T-cell (primary cell): ENCODE measurements around the gene DHRSX. TPM values are rescaled to one million over a fixed set of nuclear protein-coding genes. Genes with fewer than 3 reads are reported as not detected.

ENCODE experiments used
- ATAC-seq, 4 experiments: fragments of 200-7000 bp in 3 of 4; fragments of 150-1000 bp in 1 of 4; cut with Tn5 transposase; replicated peaks in 1 of 4; 1 replicate in 3 of 4; 2 replicates in 1 of 4; pipeline ENCODE4 v1.10.0; 2021; ENCODE audit warnings: moderate library complexity in 3 of 4, mild to moderate bottlenecking in 2 of 4, moderate number of reproducible peaks in 1 of 4
- CTCF ChIA-PET, 2 donors: fragments of 300-600 bp; sonication (Branson Sonifier 250); formaldehyde crosslinking; loops; one replicate each; lab custom pipeline; 2022; ENCODE audit warnings: antibody characterized with exemption in 2 of 2; lab: Charles Lee
- POLR2A ChIA-PET, 2 donors: fragments of 300-600 bp; sonication (Branson Sonifier 250); formaldehyde crosslinking; loops; one replicate each; lab custom pipeline; 2022; ENCODE audit warnings: antibody characterized with exemption in 2 of 2; lab: Charles Lee
- DNase-seq, 35 experiments: peaks; one replicate each; pipeline versions ENCODE4 v3.0.0 to v3.0.0-alpha.2; 2013 to 2023
- H3K27ac ChIP-seq: one replicate; pipeline ENCODE4 v1.5.1; 2013; ENCODE audit warnings: low read length
- H3K27me3 ChIP-seq, 2 experiments: replicated peaks in 1 of 2; 1 replicate in 1 of 2; 2 replicates in 1 of 2; pipeline versions ENCODE4 v1.6.1 to v1.7.0; 2013; ENCODE audit warnings: low read length in 1 of 2, mixed read lengths in 1 of 2; ENCODE audit not compliant: control insufficient read depth in 2 of 2, insufficient read depth in 2 of 2; ENCODE audit errors: extremely low read depth in 1 of 2
- H3K36me3 ChIP-seq, 2 donors: 1 replicate in 1 of 2; 2 replicates in 1 of 2; pipeline versions ENCODE4 v1.6.1 to v1.7.0; 2013; ENCODE audit warnings: low read length in 1 of 2; ENCODE audit not compliant: control insufficient read depth in 2 of 2, insufficient read depth in 1 of 2; ENCODE audit errors: extremely low read depth in 1 of 2
- H3K4me1 ChIP-seq, 2 experiments: 1 replicate in 1 of 2; 2 replicates in 1 of 2; pipeline versions ENCODE4 v1.6.1 to v1.7.0; 2013; ENCODE audit warnings: low read length in 2 of 2, mixed read lengths in 1 of 2; ENCODE audit not compliant: insufficient read depth in 2 of 2, control insufficient read depth in 1 of 2; ENCODE audit errors: extremely low read depth in 1 of 2
- H3K4me3 ChIP-seq, 2 donors: 1 replicate in 1 of 2; 2 replicates in 1 of 2; pipeline versions ENCODE4 v1.5.1 to v1.7.0; 2013; ENCODE audit warnings: mild to moderate bottlenecking in 2 of 2, low read length in 1 of 2, moderate library complexity in 1 of 2; ENCODE audit not compliant: control insufficient read depth in 1 of 2; ENCODE audit errors: extremely low read depth in 1 of 2
- H3K9me3 ChIP-seq: 2 replicates; pipeline ENCODE4 v1.7.0; 2013
- H3K27ac Mint-ChIP-seq, 2 donors: one replicate each; pipeline ENCODE4 v1.8.0; 2020 to 2021; ENCODE audit warnings: mild to moderate bottlenecking in 2 of 2, mixed read lengths in 2 of 2
- H3K27me3 Mint-ChIP-seq, 2 donors: one replicate each; pipeline ENCODE4 v1.8.0; 2021 to 2022; ENCODE audit warnings: mixed read lengths in 2 of 2
- H3K36me3 Mint-ChIP-seq: one replicate; pipeline ENCODE4 v1.8.0; 2021; ENCODE audit warnings: mixed read lengths
- H3K4me1 Mint-ChIP-seq, 3 donors: one replicate each; pipeline ENCODE4 v1.8.0; 2020 to 2022; ENCODE audit warnings: mixed read lengths in 3 of 3, mild to moderate bottlenecking in 1 of 3
- H3K4me3 Mint-ChIP-seq, 3 donors: one replicate each; pipeline ENCODE4 v1.8.0; 2020 to 2022; ENCODE audit warnings: mild to moderate bottlenecking in 3 of 3, mixed read lengths in 3 of 3, moderate library complexity in 3 of 3
- H3K9me3 Mint-ChIP-seq, 3 donors: one replicate each; pipeline ENCODE4 v1.8.0; 2020 to 2022; ENCODE audit warnings: mixed read lengths in 3 of 3
- WGBS: methylation state at CpG from one replicate; pipeline ENCODE4 v1.1.5; 2013; ENCODE audit warnings: missing lambda C conversion rate; ENCODE audit not compliant: insufficient coverage; 5-methylcytosine and 5-hydroxymethylcytosine counted together
- total RNA-seq, 35 experiments: library from RNA in 6 of 35; stranded (reverse) in 6 of 35; fragments of 120-200 nt in 1 of 35; gene quantifications; one replicate each; pipeline versions ENCODE4 v1.2.1 to v1.2.4 and lab custom pipeline; 2013 to 2026

Gene DHRSX
- total RNA-seq, 5 donors from 2014 or later (not counting 1 experiment from before 2014, with no cell fraction given): 13.2 to 20.0 (median 15.9) TPM

DNA sequence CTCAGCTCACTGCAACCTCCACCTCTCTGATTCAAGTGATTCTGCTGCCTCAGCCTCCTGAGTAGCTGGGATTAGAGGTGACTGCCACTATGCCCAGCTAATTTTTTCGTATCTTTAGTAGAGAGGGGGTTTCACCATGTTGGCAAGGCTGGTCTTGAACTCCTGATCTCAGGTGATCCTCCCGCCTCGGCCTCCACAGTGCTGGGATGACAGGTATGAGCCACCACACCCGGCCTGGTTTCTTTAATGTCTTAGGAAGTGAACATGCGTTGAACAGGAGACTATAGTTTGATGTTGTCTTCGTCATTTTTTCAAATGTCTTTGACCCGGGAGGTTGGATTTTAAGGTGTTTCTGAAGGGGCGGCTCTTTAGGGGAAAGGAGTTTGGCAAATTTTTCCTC lies 91.0 kb downstream of the DHRSX start:
- Mint-ChIP-seq H3K9me3 (peaks cover 0 to 11% (median 9%) of the 10 kb centered on the region in 3 donors), H3K4me3 (no peak overlapping the region), H3K27ac (no peak overlapping the region), H3K36me3 (peaks cover 48% of the 10 kb centered on the region), H3K27me3 (no peaks in the 10 kb centered on the region), H3K4me1 (no peaks in the 10 kb centered on the region)
- DNase-seq: no peak
- 94% methylated on average over 3 of the region's 8 CpGs for WGBS
- no peak overlapping the region for H3K4me3 ChIP-seq
- no peak for ATAC-seq
- peaks cover 4% of the 10 kb centered on the region for H3K9me3 ChIP-seq
- peaks cover 5 to 20% of the 10 kb centered on the region in 2 donors for H3K36me3 ChIP-seq
- H3K27ac ChIP-seq: no peak overlapping the region
- H3K27me3 ChIP-seq: no peaks in the 10 kb centered on the region
- H3K4me1 ChIP-seq: no peaks in the 10 kb centered on the region
- ChIA-PET POLR2A (no interaction called here), CTCF (no interaction called here)

DNA sequence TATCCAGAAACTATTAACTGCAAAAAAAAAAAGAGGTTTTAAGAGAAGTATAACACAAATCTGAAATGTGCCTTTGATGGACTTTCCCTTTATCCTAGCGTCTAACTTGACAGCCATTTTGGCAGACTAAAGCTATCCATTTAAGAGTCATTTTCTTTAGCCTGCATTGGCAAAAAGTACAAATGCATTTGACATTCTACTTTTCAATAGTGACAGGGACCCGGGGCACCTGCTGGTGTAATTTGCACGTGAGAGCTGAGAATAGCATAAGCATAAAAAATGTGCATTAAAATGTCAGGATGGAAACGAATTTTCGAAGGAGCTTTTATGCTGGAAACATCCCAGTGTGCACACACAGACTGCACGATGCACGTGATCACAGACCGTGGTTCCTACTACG lies 91.9 kb downstream of the DHRSX start:
- Histone ChIP-seq H3K27me3 (no peaks in the 10 kb centered on the region), H3K27ac (no peak overlapping the region), H3K36me3 (peaks cover 5 to 20% of the 10 kb centered on the region in 2 donors), H3K4me1 (no peaks in the 10 kb centered on the region), H3K4me3 (no peak overlapping the region), H3K9me3 (peaks cover 4% of the 10 kb centered on the region)
- H3K27ac Mint-ChIP-seq: no peak overlapping the region
- POLR2A ChIA-PET: no interaction called here
- H3K4me3 Mint-ChIP-seq: no peak overlapping the region
- no peak for ATAC-seq
- CTCF ChIA-PET: no interaction called here
- WGBS: 97% methylated on average over 8 of the region's 9 CpGs
- H3K36me3 Mint-ChIP-seq: peaks cover 49% of the 10 kb centered on the region
- peaks cover 0 to 11% (median 9%) of the 10 kb centered on the region in 3 donors for H3K9me3 Mint-ChIP-seq
- no peak for DNase-seq
- H3K4me1 Mint-ChIP-seq: no peaks in the 10 kb centered on the region
- no peaks in the 10 kb centered on the region for H3K27me3 Mint-ChIP-seq

DNA sequence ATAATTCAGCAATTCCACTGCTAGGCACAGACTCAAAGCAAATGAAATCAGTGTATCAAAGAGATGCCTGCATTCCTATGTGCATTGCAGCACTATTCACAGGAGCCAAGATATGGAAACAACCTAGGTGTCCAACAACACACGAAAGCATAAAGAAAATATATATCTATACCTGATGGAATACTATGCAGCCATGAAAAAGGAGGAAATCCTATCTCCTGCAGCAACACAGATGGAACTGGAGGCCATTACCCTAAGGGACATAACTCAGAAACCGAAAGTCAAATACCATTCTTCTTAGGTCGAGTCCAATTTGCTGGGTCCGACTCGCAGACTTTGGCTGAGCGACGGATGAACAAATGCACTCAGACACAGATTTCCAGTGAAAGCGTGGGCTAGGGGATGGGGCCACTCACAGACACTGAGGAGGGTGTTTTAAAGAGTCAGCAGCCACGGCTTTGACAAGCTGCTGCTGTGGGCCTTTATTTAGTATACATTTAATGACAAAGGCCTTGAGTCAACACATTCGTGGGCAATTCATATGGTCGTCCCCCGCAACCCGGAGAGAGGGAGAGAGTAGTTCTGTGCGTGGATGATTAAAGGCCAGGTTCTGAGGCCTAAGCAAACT lies 93.8 kb downstream of the DHRSX start:
- CTCF ChIA-PET: no interaction called here
- DNase-seq (no peak), ATAC-seq (no peak)
- Histone ChIP-seq H3K27me3 (no peaks in the 10 kb centered on the region), H3K27ac (no peak overlapping the region), H3K36me3 (peaks cover 4 to 27% of the 10 kb centered on the region in 2 donors), H3K4me1 (no peaks in the 10 kb centered on the region), H3K4me3 (no peak overlapping the region), H3K9me3 (peaks cover 3% of the 10 kb centered on the region)
- H3K36me3 Mint-ChIP-seq: peaks cover 58% of the 10 kb centered on the region
- peaks cover 0 to 11% (median 9%) of the 10 kb centered on the region in 3 donors for H3K9me3 Mint-ChIP-seq
- POLR2A ChIA-PET: no interaction called here
- H3K4me3 Mint-ChIP-seq: no peak overlapping the region
- no peak overlapping the region for H3K27ac Mint-ChIP-seq
- H3K4me1 Mint-ChIP-seq: no peaks in the 10 kb centered on the region
- 100% methylated on average over 4 of the region's 14 CpGs for WGBS
- no peaks in the 10 kb centered on the region for H3K27me3 Mint-ChIP-seq

DNA sequence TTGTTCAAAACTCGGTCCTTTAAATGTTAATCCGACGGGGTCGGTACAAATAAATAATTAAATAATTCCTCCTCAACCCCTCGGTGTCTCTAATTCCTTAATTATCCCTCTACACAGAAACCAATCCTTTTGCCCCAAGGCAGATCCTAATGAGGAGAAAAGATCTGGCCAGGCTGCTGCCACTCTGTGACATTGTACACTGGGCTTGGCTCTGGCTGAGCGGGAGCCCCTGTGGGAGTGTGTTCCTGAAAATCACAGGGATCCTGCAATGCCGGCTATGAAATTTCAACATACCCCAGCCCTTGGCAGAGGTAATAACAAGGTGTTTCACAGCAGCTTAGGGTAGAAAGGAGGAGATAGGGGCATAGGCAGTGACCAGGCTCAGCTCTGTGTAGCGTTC lies 96.0 kb downstream of the DHRSX start:
- Mint-ChIP-seq H3K4me1 (no peaks in the 10 kb centered on the region), H3K36me3 (peaks cover 59% of the 10 kb centered on the region), H3K9me3 (peaks cover 0 to 11% (median 9%) of the 10 kb centered on the region in 3 donors), H3K27me3 (no peaks in the 10 kb centered on the region), H3K4me3 (no peak overlapping the region), H3K27ac (no peak overlapping the region)
- Histone ChIP-seq H3K27me3 (no peaks in the 10 kb centered on the region), H3K4me3 (no peak overlapping the region), H3K4me1 (no peaks in the 10 kb centered on the region), H3K36me3 (peaks cover 0 to 20% of the 10 kb centered on the region in 2 donors), H3K9me3 (peaks cover 3% of the 10 kb centered on the region), H3K27ac (no peak overlapping the region)
- 100% methylated on average over 1 of the region's 8 CpGs for WGBS
- ChIA-PET CTCF (no interaction called here), POLR2A (no interaction called here)
- no peak for DNase-seq
- ATAC-seq: no peak

DNA sequence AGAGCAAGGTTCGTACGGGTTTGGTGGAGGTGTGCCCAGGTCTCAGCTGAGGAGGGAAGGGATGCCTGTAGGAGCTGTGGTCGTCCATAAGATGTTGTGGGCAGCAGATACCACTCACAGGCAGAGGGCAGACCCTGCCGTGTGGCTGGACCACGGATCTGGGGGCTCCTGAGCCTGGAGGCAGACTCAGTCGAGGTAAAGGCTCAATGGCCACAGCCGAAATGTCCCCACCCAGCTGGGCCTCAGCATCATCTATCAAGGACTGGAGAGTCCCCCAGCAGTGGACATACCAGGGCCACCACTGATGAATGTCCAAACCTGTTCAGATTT lies 98.5 kb downstream of the DHRSX start:
- Mint-ChIP-seq H3K9me3 (peaks cover 0 to 7% (median 6%) of the 10 kb centered on the region in 3 donors), H3K36me3 (peaks cover 41% of the 10 kb centered on the region), H3K27me3 (no peaks in the 10 kb centered on the region), H3K4me3 (no peak overlapping the region), H3K4me1 (peaks cover 0 to 4% (median 2%) of the 10 kb centered on the region in 3 donors), H3K27ac (no peak overlapping the region)
- Histone ChIP-seq H3K27me3 (no peaks in the 10 kb centered on the region), H3K27ac (no peak overlapping the region), H3K4me3 (no peak overlapping the region), H3K4me1 (no peaks in the 10 kb centered on the region), H3K36me3 (peaks cover 0 to 12% of the 10 kb centered on the region in 2 donors), H3K9me3 (peaks cover 3% of the 10 kb centered on the region)
- no peak for ATAC-seq
- no peak for DNase-seq
- 87% methylated on average over 6 of the region's 7 CpGs for WGBS
- POLR2A ChIA-PET: no interaction called here
- CTCF ChIA-PET: no interaction called here

DNA sequence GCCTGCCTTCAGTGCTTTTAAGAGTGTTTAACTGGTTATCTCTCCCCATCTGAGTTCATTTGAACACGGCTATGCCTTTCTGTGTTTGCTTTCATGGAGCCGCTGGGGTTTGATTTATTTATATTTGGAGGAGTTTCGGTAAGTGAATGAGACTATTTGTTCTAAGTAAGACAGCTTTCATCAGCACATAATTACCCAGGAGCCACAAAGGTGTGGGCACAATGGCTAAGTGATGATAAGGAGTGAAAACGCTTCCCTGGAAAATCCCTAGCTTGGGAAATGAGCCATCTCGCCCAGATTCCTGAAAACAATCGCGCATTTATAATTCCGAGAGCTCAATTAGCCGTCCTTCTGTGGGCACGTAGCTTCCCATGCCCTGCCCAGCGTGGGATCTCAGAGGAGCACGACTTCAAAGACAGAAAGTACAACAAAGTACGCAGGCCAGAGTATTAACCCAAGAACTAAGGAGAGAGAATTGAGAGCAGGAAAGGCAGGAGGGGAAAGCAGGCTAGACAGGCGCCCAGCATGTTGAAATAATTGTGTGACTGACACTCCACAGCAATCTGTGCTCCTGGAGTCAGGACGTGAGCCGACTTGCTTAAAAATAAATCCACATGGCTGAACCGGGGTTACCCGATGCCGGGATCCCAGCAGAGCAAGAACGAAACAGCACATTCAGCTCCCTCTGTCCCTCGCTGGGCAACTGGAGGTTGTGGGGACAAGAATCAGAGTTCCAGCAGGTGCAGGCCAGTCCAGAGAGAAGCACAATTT lies 99.0 kb downstream of the DHRSX start:
- no peaks in the 10 kb centered on the region for H3K27me3 Mint-ChIP-seq
- no peaks in the 10 kb centered on the region for H3K9me3 ChIP-seq
- H3K36me3 ChIP-seq: peaks cover 0 to 7% of the 10 kb centered on the region in 2 donors
- peaks cover 0 to 2% (median 2%) of the 10 kb centered on the region in 3 donors for H3K9me3 Mint-ChIP-seq
- no peaks in the 10 kb centered on the region for H3K4me1 ChIP-seq
- no peak for ATAC-seq
- peaks cover 0 to 5% (median 2%) of the 10 kb centered on the region in 3 donors for H3K4me1 Mint-ChIP-seq
- H3K27me3 ChIP-seq: no peaks in the 10 kb centered on the region
- H3K27ac Mint-ChIP-seq: no peak overlapping the region
- ChIA-PET CTCF (no interaction called here), POLR2A (no interaction called here)
- no peak overlapping the region for H3K4me3 ChIP-seq
- H3K27ac ChIP-seq: no peak overlapping the region
- no peak for DNase-seq
- peaks cover 35% of the 10 kb centered on the region for H3K36me3 Mint-ChIP-seq
- no peak overlapping the region for H3K4me3 Mint-ChIP-seq
- WGBS: 97% methylated on average over 15 of the region's 21 CpGs
